HepG2 (cell line): Measurements from ENCODE around the gene NCKIPSD. TPM values are rescaled to one million over a fixed set of nuclear protein-coding genes. Genes with fewer than 3 reads are reported as not detected.

Experiments
- CBX1 ChIP-seq: IDR thresholded peaks from one replicate; pipeline ENCODE4 v1.6.1; 2016; ENCODE audit warnings: antibody characterized with exemption, low read depth
- CC2D1A ChIP-seq: sonication (generic); formaldehyde crosslinking; IDR thresholded peaks from 2 replicates; pipeline ENCODE4 v1.8.1; 2023; ENCODE audit warnings: mild to moderate bottlenecking, missing genetic modification reagents
- CCAR2 ChIP-seq: fragments of 200-400 bp; formaldehyde crosslinking; optimal IDR thresholded peaks from 2 replicates; pipeline ENCODE3; 2018; ENCODE audit warnings: low read depth, mild to moderate bottlenecking, low read length, moderate library complexity
- CENPX ChIP-seq: sonication (generic); formaldehyde crosslinking; IDR thresholded peaks from 2 replicates; pipeline ENCODE4 v1.9.0; 2021; ENCODE audit warnings: mild to moderate bottlenecking, missing genetic modification reagents, moderate library complexity
- EP300 ChIP-seq, 3 experiments: sonication (generic) in 1 of 3; formaldehyde crosslinking in 1 of 3; IDR thresholded peaks; 2 replicates each; pipeline versions ENCODE4 v1.5.1 to v1.6.1; 2011 to 2020; ENCODE audit warnings: low read depth in 2 of 3, low read length in 2 of 3, borderline replicate concordance in 1 of 3, improper control_type of control experiment in 1 of 3, mild to moderate bottlenecking in 1 of 3, missing genetic modification reagents in 1 of 3, moderate library complexity in 1 of 3
- IKZF5 ChIP-seq: IDR thresholded peaks from 2 replicates; pipeline ENCODE4 v1.6.1; 2018; ENCODE audit warnings: missing genetic modification reagents, mild to moderate bottlenecking, missing compliant biosample characterization
- MBNL3 ChIP-seq: fragments of 250-450 bp; sonication (Bioruptor Pico); conservative IDR thresholded peaks from 2 replicates; pipeline ENCODE4 v1.8.0; 2022; ENCODE audit warnings: mild to moderate bottlenecking, inconsistent platforms
- MTF2 ChIP-seq: sonication (generic); formaldehyde crosslinking; IDR thresholded peaks from 2 replicates; pipeline ENCODE4 v1.5.0; 2020; ENCODE audit warnings: missing genetic modification reagents, borderline replicate concordance
- SMARCE1 ChIP-seq: fragments of 450-650 bp; IDR thresholded peaks from 2 replicates; pipeline ENCODE4 v1.6.1; 2017; ENCODE audit warnings: borderline replicate concordance
- TOE1 ChIP-seq: sonication (generic); formaldehyde crosslinking; IDR thresholded peaks from 2 replicates; pipeline ENCODE4 v1.4.0; 2020; ENCODE audit warnings: mild to moderate bottlenecking, missing genetic modification reagents
- ZBED4 ChIP-seq: sonication (generic); formaldehyde crosslinking; IDR thresholded peaks from 2 replicates; pipeline ENCODE4 v1.4.0; 2020; ENCODE audit warnings: missing genetic modification reagents, borderline replicate concordance
- ZBTB25 ChIP-seq: IDR thresholded peaks from 2 replicates; pipeline ENCODE4 v1.6.1; 2018; ENCODE audit warnings: missing genetic modification reagents
- ZKSCAN8 ChIP-seq: IDR thresholded peaks from 2 replicates; pipeline ENCODE4 v1.6.1; 2016; ENCODE audit warnings: borderline replicate concordance, missing genetic modification reagents, missing compliant biosample characterization
- ZNF138 ChIP-seq: sonication (generic); formaldehyde crosslinking; IDR thresholded peaks from 2 replicates; pipeline ENCODE4 v1.5.0; 2020; ENCODE audit warnings: mild to moderate bottlenecking, low read depth, missing genetic modification reagents
- ZSCAN5A ChIP-seq: sonication (generic); formaldehyde crosslinking; IDR thresholded peaks from 2 replicates; pipeline ENCODE4 v1.8.0; 2022; ENCODE audit warnings: mild to moderate bottlenecking, missing genetic modification reagents, borderline replicate concordance
- polyA plus RNA-seq, 8 experiments: library from polyadenylated mRNA; depleted of rRNA in 3 of 8; stranded (reverse) in 7 of 8; unstranded in 1 of 8; fragments of >200 nt; fragmentation: Illumina TruSeq in 4 of 8; extraction: Trizol in 4 of 8; gene quantifications; 2 replicates each; pipeline versions ENCODE4 v1.2.1 to v1.2.3, GENCODE V29; 2011 to 2016; ENCODE audit warnings: low read depth in 4 of 8, missing spikeins in 1 of 8, mixed read lengths in 1 of 8; ENCODE audit not compliant: insufficient read depth in 1 of 8
- total RNA-seq, 5 experiments: library from RNA; depleted of rRNA; stranded (reverse); fragments of >200 nt; fragmentation: Illumina TruSeq; extraction: Trizol; gene quantifications; 2 replicates each; pipeline ENCODE4 v1.2.3, GENCODE V29; 2016; ENCODE audit warnings: low read depth in 1 of 5
- TF ChIP-seq, protein P1 (sequence below): sonication (generic); formaldehyde crosslinking; conservative IDR thresholded peaks from 2 replicates; pipeline ENCODE4 v1.4.0; 2020; ENCODE audit warnings: missing genetic modification reagents
- TF ChIP-seq, protein P2 (sequence below): IDR thresholded peaks from 2 replicates; pipeline ENCODE4 v1.6.1; 2012; ENCODE audit warnings: inconsistent platforms

The NCKIPSD gene
- total and polyA plus RNA-seq, 2 of the 13 experiments (the other 11 are each of a cell fraction or from before 2014, with no cell fraction given): 13.5 to 35.2 TPM

DNA sequence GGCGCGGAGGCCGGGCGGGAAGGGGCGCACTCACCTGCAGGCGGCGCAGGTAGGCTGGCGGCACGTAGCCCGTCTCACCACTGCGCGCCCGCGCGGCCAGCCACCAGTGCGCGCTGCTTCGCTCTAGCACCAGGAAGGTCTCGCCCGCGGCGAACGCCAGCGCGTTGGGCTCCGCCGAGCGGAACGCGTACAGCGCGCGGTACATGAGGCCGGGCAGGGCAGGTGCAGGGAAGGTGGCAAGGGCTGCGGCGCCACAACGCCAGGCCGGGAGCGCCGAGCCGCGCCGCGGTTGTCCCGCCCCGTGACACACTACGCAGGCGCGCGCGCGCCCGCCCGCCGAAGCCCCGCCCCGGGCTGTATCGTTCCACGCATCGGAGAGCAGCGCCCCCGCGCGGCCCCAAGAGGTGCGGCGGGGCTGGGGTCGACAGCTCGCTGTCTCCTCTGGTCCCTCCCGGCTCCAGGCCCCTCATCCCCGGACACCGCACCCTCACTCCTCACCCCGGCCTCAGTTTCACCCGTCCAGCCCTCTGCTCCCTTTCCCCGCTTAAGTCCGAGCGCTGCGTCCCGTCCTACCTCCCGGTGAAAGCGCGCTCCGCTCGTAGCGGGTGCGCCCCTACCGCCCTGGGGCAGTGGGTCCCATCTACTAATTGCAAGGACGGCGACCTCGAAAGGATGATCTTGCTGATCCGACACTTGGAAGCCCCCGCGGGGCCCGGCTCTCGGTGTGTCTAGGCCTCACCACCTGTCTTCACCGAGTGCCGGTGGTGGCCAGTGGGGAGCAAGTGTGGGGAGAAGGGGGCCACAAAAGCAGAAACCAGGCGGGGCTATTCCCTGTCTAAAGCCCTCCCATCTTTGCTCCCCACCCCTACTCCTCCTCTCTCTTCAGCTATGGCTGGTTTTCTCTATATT, at the start of gene NCKIPSD (continued):
- no peak for TF ChIP-seq ZBTB25 (CRISPR knock-in tag)
- TF ChIP-seq CC2D1A (CRISPR knock-in tag): no peak
- no peak for TF ChIP-seq CCAR2
- TF ChIP-seq TOE1 (CRISPR knock-in tag): peak; percentile 63; the same call in 1 of the 2 replicates
- no peak; the same call in 1 of the 2 replicates for TF ChIP-seq IKZF5 (CRISPR knock-in tag)
- TF ChIP-seq, protein P1, sequence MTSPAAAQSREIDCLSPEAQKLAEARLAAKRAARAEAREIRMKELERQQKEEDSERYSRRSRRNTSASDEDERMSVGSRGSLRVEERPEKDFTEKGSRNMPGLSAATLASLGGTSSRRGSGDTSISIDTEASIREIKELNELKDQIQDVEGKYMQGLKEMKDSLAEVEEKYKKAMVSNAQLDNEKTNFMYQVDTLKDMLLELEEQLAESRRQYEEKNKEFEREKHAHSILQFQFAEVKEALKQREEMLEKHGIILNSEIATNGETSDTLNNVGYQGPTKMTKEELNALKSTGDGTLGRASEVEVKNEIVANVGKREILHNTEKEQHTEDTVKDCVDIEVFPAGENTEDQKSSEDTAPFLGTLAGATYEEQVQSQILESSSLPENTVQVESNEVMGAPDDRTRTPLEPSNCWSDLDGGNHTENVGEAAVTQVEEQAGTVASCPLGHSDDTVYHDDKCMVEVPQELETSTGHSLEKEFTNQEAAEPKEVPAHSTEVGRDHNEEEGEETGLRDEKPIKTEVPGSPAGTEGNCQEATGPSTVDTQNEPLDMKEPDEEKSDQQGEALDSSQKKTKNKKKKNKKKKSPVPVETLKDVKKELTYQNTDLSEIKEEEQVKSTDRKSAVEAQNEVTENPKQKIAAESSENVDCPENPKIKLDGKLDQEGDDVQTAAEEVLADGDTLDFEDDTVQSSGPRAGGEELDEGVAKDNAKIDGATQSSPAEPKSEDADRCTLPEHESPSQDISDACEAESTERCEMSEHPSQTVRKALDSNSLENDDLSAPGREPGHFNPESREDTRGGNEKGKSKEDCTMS (CRISPR knock-in tag): no peak
- no peak for TF ChIP-seq CBX1
- TF ChIP-seq ZKSCAN8 (CRISPR knock-in tag): no peak
- TF ChIP-seq, protein P2, sequence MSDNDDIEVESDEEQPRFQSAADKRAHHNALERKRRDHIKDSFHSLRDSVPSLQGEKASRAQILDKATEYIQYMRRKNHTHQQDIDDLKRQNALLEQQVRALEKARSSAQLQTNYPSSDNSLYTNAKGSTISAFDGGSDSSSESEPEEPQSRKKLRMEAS: peak; percentile 86
- TF ChIP-seq SMARCE1: no peak
- no peak; the same call in 1 of the 2 replicates for TF ChIP-seq ZNF138 (CRISPR knock-in tag)
- no peak for TF ChIP-seq MTF2
- no peak for TF ChIP-seq CENPX (CRISPR knock-in tag)
- TF ChIP-seq MBNL3 (CRISPR knock-in tag): no peak
- TF ChIP-seq ZBED4 (CRISPR knock-in tag): 0 out of 2 replicates have a peak, but pooled peaks have one; percentile 63
- no peak for TF ChIP-seq ZSCAN5A (CRISPR knock-in tag)
- TF ChIP-seq EP300 (IDR thresholded peaks at IDR 0.05; ENCODE audit: low read depth in 2 of 2, low read length in 2 of 2): no peak
- peak; percentile 49; the same call in 1 of the 2 replicates for TF ChIP-seq EP300 (CRISPR knock-in tag; IDR thresholded peaks at IDR 0.05; ENCODE audit: borderline replicate concordance)
